Right ventricle myocardium superior (tissue), 1 donor: Measurements from ENCODE around the gene MUC21. TPM values are rescaled to one million over a fixed set of nuclear protein-coding genes. Genes with fewer than 3 reads are reported as not detected.

Experiments used
- ATAC-seq: fragments of 200-7000 bp; cut with Tn5 transposase; one replicate; pipeline ENCODE4 v1.9.1; 2020; ENCODE audit warnings: mild to moderate bottlenecking; ENCODE audit not compliant: poor library complexity
- DNase-seq: peaks from one replicate; pipeline ENCODE4 v3.0.0-alpha.2; 2020
- intact Hi-C: fragments of 100-400 bp; cut with DNase I; formaldehyde crosslinking; loops from one replicate; pipeline ENCODE4 v1.11.2; 2022
- total RNA-seq: library from RNA; stranded (reverse); fragmentation: NEBNext Ultra II Directional; extraction: Animal tissue kit (Norgen Biotek cat#: 25700); gene quantifications from one replicate; pipeline ENCODE4 v1.2.1, GENCODE V29; 2021
- donor health status: DM: no; HTN: yes; CAD: no; lungs with severe emphysema.

Gene MUC21
- total RNA-seq, 1 donor from 2014 or later: not detected

GRCh38 chr6:31035862-31036497, 52.5 kb downstream of the MUC21 start:
- DNase-seq (no peak), ATAC-seq (no peak)
- intact Hi-C loops: no loop called here

DNA sequence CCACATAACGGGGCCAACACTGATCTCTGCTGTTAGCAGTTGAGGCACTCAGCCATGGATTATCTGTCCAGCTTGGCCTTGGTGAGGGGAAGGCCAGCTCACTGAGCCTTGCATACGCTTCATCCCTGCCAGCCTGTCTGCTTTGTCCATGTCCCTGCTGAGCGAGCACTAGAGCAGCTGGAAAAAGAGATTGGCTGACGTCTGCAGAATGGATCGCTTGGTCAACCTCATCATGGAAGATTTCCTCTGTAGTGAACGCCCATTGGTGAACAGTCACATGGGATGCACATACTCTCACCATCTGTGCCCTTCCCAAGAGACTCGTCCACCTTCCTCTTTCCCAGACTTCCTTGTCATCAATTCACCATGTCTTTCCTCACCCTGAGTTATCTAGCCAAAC, 53.7 kb downstream of the MUC21 start:
- intact Hi-C loops: no loop called here
- no peak for ATAC-seq

GRCh38 chr6:31037682-31038081, 54.2 kb downstream of the MUC21 start:
- DNase-seq (no peak), ATAC-seq (no peak)
- intact Hi-C loops: no loop called here

More for the DNA sequence above, 53.7 kb downstream of the MUC21 start:
- no peak for DNase-seq

DNA sequence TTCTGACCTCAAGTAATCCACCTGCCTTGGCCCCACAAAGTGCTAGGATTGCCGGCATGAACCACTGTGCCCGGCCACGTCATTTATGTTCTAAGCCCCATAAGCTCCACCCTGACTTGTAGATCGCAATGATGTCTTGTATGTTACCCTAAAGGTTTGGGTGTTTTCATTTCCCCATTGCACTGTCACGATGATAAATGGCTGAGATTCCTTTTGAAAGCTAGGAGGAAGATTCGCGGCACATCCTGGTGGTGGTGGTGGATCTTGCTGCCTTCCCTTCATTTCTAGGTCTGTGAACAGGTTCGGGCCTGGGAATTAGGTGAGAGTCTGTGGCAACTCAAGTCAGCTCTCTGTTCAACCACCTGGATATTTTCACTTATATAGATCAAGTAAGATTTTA, 55.0 kb downstream of the MUC21 start:
- DNase-seq (no peak), ATAC-seq (no peak)
- intact Hi-C loops: no loop called here

Other genes starting within 250 kb of the MUC21 start
- 207 TPM for gene FLOT1, start 241.0 kb upstream of the MUC21 start, total RNA-seq
- 11.4 TPM for gene IER3, start 239.2 kb upstream of the MUC21 start, total RNA-seq
- gene DDR1, start 99.2 kb upstream of the MUC21 start, total RNA-seq: 23.2 TPM
- 23.6 TPM for gene GTF2H4, start 75.5 kb upstream of the MUC21 start, total RNA-seq
- 17.2 TPM for gene VARS2, start 69.5 kb upstream of the MUC21 start, total RNA-seq
- not detected for gene SFTA2, start 51.5 kb upstream of the MUC21 start, total RNA-seq
- gene MUCL3, start 42.7 kb upstream of the MUC21 start, total RNA-seq: not detected
- 0.19 TPM for gene MUC22, start 26.8 kb downstream of the MUC21 start, total RNA-seq
- gene C6orf15, start 128.9 kb downstream of the MUC21 start, total RNA-seq: not detected
- 1.2 TPM for gene PSORS1C1, start 131.1 kb downstream of the MUC21 start, total RNA-seq
- not detected for gene CDSN, start 136.7 kb downstream of the MUC21 start, total RNA-seq
- gene PSORS1C2, start 155.3 kb downstream of the MUC21 start, total RNA-seq: not detected
- 10.9 TPM for gene CCHCR1, start 174.1 kb downstream of the MUC21 start, total RNA-seq
- 3.6 TPM for gene TCF19, start 174.9 kb downstream of the MUC21 start, total RNA-seq
- 0.94 TPM for gene POU5F1, start 187.0 kb downstream of the MUC21 start, total RNA-seq